ENCODE data around the gene LRCH4.
"Not testable (repeated sequence)": the region's sequence is repeated elsewhere in the genome, so short reads cannot be mapped to it uniquely, and the experiment has no call there.

DNA sequence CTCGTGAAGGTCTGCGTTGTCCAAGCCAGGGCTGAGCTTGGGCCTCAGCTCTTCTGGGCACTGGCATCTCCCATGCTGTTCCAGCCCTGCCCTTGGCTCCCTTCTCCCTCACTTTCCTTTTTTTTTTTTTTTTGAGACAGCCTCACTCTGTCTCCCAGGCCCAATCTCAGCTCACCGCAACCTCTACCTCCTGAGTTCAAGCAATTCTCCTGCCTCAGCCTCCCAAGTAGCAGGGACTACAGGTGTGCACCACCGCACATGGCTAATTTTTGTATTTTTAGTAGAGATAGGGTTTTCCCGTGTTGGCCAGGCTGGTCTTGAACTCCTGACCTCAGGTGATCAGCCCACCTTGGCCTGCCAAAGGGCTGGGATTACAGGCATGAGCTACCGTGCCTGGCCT lies 21.5 kb downstream of the LRCH4 start:
- TF ChIP-seq, protein P1, sequence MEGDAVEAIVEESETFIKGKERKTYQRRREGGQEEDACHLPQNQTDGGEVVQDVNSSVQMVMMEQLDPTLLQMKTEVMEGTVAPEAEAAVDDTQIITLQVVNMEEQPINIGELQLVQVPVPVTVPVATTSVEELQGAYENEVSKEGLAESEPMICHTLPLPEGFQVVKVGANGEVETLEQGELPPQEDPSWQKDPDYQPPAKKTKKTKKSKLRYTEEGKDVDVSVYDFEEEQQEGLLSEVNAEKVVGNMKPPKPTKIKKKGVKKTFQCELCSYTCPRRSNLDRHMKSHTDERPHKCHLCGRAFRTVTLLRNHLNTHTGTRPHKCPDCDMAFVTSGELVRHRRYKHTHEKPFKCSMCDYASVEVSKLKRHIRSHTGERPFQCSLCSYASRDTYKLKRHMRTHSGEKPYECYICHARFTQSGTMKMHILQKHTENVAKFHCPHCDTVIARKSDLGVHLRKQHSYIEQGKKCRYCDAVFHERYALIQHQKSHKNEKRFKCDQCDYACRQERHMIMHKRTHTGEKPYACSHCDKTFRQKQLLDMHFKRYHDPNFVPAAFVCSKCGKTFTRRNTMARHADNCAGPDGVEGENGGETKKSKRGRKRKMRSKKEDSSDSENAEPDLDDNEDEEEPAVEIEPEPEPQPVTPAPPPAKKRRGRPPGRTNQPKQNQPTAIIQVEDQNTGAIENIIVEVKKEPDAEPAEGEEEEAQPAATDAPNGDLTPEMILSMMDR (IDR thresholded peaks at IDR 0.05) = not testable (repeated sequence)
- not testable (repeated sequence) for TF ChIP-seq POLR2A (IDR thresholded peaks at IDR 0.05)

All from right lobe of liver (tissue), 4 donors.